SH-SY5Y (cell line): ENCODE data around the gene C20orf144.

ENCODE experiments used
- GATA2 ChIP-seq: IDR thresholded peaks from 2 replicates; pipeline ENCODE4 v1.6.1; 2011; ENCODE audit warnings: mild to moderate bottlenecking, low read depth, low read length
- GATA3 ChIP-seq: IDR thresholded peaks from 2 replicates; pipeline ENCODE4 v1.6.1; 2011; ENCODE audit warnings: low read depth, mild to moderate bottlenecking, low read length, moderate library complexity

DNA sequence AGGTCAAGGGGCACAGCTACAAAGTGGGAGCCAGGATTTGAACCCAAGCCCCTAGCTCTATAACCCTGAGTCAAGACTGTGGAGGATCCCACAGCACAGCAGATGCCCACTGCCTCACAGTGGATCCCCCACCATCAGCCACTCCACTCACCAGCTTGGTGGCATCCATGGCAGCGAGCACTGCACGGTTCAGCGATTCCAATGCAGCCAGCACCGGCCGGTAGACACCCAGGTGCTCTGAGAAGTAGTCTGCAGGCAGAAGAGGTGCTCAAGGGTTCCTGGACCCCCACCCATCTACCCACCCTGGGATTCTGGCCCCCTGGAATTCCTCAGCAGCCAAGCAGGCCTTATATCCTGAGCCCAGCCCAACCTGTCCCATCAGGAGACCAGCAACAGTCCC, 7.1 kb downstream of the C20orf144 start:
- TF ChIP-seq GATA2, result no peak
- TF ChIP-seq GATA3, result no peak
